Liver (tissue), 9 donors: ENCODE results near the gene FLRT2. TPM values are rescaled to one million over a fixed set of nuclear protein-coding genes. Genes with fewer than 3 reads are reported as not detected.

Source experiments
- DNase-seq: peaks from one replicate; pipeline ENCODE4 v3.0.0-alpha.2; 2017; ENCODE audit warnings: low spot score
- H3K27ac ChIP-seq, 2 donors: one replicate each; pipeline ENCODE4 v1.7.0; 2013; ENCODE audit warnings: inconsistent platforms in 2 of 2, low read length in 2 of 2, control low read depth in 1 of 2, low read depth in 1 of 2, mild to moderate bottlenecking in 1 of 2
- H3K27me3 ChIP-seq, 4 donors: one replicate each; pipeline versions ENCODE4 v1.6.1 to v1.7.0; 2013; ENCODE audit warnings: low read length in 3 of 4, inconsistent platforms in 1 of 4, mild to moderate bottlenecking in 1 of 4, moderate library complexity in 1 of 4; ENCODE audit not compliant: control insufficient read depth in 4 of 4, insufficient read depth in 4 of 4
- H3K36me3 ChIP-seq, 4 donors: one replicate each; pipeline versions ENCODE4 v1.6.1 to v1.7.0; 2013; ENCODE audit warnings: low read length in 3 of 4, mild to moderate bottlenecking in 3 of 4, low read depth in 1 of 4, moderate library complexity in 1 of 4; ENCODE audit not compliant: control insufficient read depth in 4 of 4, insufficient read depth in 3 of 4
- H3K4me1 ChIP-seq, 4 donors: one replicate each; pipeline versions ENCODE4 v1.6.1 to v1.7.0; 2013; ENCODE audit warnings: low read length in 3 of 4, mild to moderate bottlenecking in 3 of 4, moderate library complexity in 1 of 4; ENCODE audit not compliant: control insufficient read depth in 4 of 4, insufficient read depth in 4 of 4
- H3K4me3 ChIP-seq, 3 donors: one replicate each; pipeline versions ENCODE4 v1.6.1 to v1.7.0; 2013; ENCODE audit warnings: low read length in 3 of 3, control low read depth in 1 of 3, low read depth in 1 of 3, mild to moderate bottlenecking in 1 of 3
- H3K9ac ChIP-seq, 2 donors: one replicate each; pipeline ENCODE4 v1.7.0; 2013; ENCODE audit warnings: low read length in 2 of 2, mild to moderate bottlenecking in 2 of 2, moderate library complexity in 2 of 2, control low read depth in 1 of 2, low read depth in 1 of 2
- H3K9me3 ChIP-seq, 4 donors: one replicate each; pipeline versions ENCODE4 v1.6.1 to v1.7.0; 2013; ENCODE audit warnings: low read length in 3 of 4; ENCODE audit not compliant: control insufficient read depth in 4 of 4
- ATF3 ChIP-seq: IDR thresholded peaks from 2 replicates; pipeline ENCODE4 v1.6.1; 2016; ENCODE audit warnings: antibody characterized with exemption
- CTCF ChIP-seq: fragments of 150-350 bp; IDR thresholded peaks from 2 replicates; pipeline ENCODE4 v1.5.1; 2017; ENCODE audit warnings: improper control_type of control experiment, low read depth, low read length; ENCODE audit not compliant: missing input control
- EGR1 ChIP-seq, 2 donors: IDR thresholded peaks; 2 replicates each; pipeline ENCODE4 v1.6.1; 2016 to 2018; ENCODE audit warnings: antibody characterized with exemption in 2 of 2, low read depth in 2 of 2
- FOXA1 ChIP-seq: IDR thresholded peaks from 2 replicates; pipeline ENCODE4 v1.6.1; 2016; ENCODE audit warnings: antibody characterized with exemption
- FOXA2 ChIP-seq: IDR thresholded peaks from 2 replicates; pipeline ENCODE4 v1.6.1; 2016; ENCODE audit warnings: antibody characterized with exemption
- GABPA ChIP-seq, 2 donors: IDR thresholded peaks in 1 of 2; conservative IDR thresholded peaks in 1 of 2; 2 replicates each; pipeline ENCODE4 v1.6.1; 2016; ENCODE audit warnings: antibody characterized with exemption in 2 of 2, mild to moderate bottlenecking in 1 of 2, moderate library complexity in 1 of 2
- HNF4A ChIP-seq, 2 donors: conservative IDR thresholded peaks; 2 replicates each; pipeline ENCODE4 v1.6.1; 2016; ENCODE audit warnings: antibody characterized with exemption in 2 of 2, mild to moderate bottlenecking in 2 of 2
- HNF4G ChIP-seq: IDR thresholded peaks from 2 replicates; pipeline ENCODE4 v1.6.1; 2016; ENCODE audit warnings: antibody characterized with exemption
- JUND ChIP-seq, 2 donors: IDR thresholded peaks; 2 replicates each; pipeline ENCODE4 v1.6.1; 2016; ENCODE audit warnings: antibody characterized with exemption in 2 of 2
- NR2F2 ChIP-seq: IDR thresholded peaks from 2 replicates; pipeline ENCODE4 v1.6.1; 2016; ENCODE audit warnings: antibody characterized with exemption
- RAD21 ChIP-seq, 2 donors: IDR thresholded peaks; 2 replicates each; pipeline ENCODE4 v1.6.1; 2016; ENCODE audit warnings: antibody characterized with exemption in 2 of 2, mild to moderate bottlenecking in 2 of 2
- REST ChIP-seq: IDR thresholded peaks from 2 replicates; pipeline ENCODE4 v1.6.1; 2016; ENCODE audit warnings: antibody characterized with exemption, mild to moderate bottlenecking
- RXRA ChIP-seq, 2 donors: IDR thresholded peaks; 2 replicates each; pipeline ENCODE4 v1.6.1; 2017 to 2018; ENCODE audit warnings: antibody characterized with exemption in 2 of 2, mild to moderate bottlenecking in 1 of 2
- SP1 ChIP-seq: IDR thresholded peaks from 2 replicates; pipeline ENCODE4 v1.6.1; 2018; ENCODE audit warnings: antibody characterized with exemption, mild to moderate bottlenecking
- TAF1 ChIP-seq: conservative IDR thresholded peaks from 2 replicates; pipeline ENCODE4 v1.6.1; 2016; ENCODE audit warnings: antibody characterized with exemption, mild to moderate bottlenecking
- YY1 ChIP-seq: IDR thresholded peaks from 2 replicates; pipeline ENCODE4 v1.6.1; 2016; ENCODE audit warnings: antibody characterized with exemption, mild to moderate bottlenecking
- WGBS: extraction: QIAGEN DNeasy Blood & Tissue Kit; methylation state at CpG from one replicate; pipeline ENCODE4 v1.1.7; 2013; 5-methylcytosine and 5-hydroxymethylcytosine counted together
- polyA plus RNA-seq, 2 donors: library from polyadenylated mRNA; stranded (reverse) in 1 of 2; unstranded in 1 of 2; fragments of 200-250 nt in 1 of 2; fragments of >200 nt in 1 of 2; fragmentation: Nextera tagmentation in 1 of 2; extraction: Ambion mirVana in 1 of 2; gene quantifications; one replicate each; pipeline versions ENCODE4 v1.2.1 to v1.2.3, GENCODE V29; 2013 to 2015
- total RNA-seq, 2 donors: library from RNA; depleted of rRNA; stranded (reverse); fragments of >200 nt; gene quantifications; one replicate each; pipeline ENCODE4 v1.2.3, GENCODE V29; 2014
- TF ChIP-seq, protein P1 (sequence below): IDR thresholded peaks from 2 replicates; pipeline ENCODE4 v1.6.1; 2016; ENCODE audit warnings: antibody characterized with exemption
- TF ChIP-seq, protein P2 (sequence below): IDR thresholded peaks from 2 replicates; pipeline ENCODE4 v1.6.1; 2016; ENCODE audit warnings: antibody characterized with exemption
- donor health status: healthy.
- donor health status: healthy.
- donor health status: healthy.
- donor health status: healthy.
- donor health status: healthy.

Gene FLRT2
- total and polyA plus RNA-seq, 4 donors = 0.90 to 8.2 (median 1.8) TPM

- no peak for DNase-seq
- no peak for TF ChIP-seq REST
- no peak for TF ChIP-seq TAF1
- no peak for TF ChIP-seq HNF4G
- no peak for TF ChIP-seq EGR1 (IDR thresholded peaks at IDR 0.05; ENCODE audit: low read depth in 2 of 2)
- TF ChIP-seq RXRA (IDR thresholded peaks at IDR 0.05) = no peak
- TF ChIP-seq NR2F2 = no peak
- no peak for TF ChIP-seq JUND (IDR thresholded peaks at IDR 0.05)
- TF ChIP-seq SP1 = no peak
- TF ChIP-seq, protein P1, sequence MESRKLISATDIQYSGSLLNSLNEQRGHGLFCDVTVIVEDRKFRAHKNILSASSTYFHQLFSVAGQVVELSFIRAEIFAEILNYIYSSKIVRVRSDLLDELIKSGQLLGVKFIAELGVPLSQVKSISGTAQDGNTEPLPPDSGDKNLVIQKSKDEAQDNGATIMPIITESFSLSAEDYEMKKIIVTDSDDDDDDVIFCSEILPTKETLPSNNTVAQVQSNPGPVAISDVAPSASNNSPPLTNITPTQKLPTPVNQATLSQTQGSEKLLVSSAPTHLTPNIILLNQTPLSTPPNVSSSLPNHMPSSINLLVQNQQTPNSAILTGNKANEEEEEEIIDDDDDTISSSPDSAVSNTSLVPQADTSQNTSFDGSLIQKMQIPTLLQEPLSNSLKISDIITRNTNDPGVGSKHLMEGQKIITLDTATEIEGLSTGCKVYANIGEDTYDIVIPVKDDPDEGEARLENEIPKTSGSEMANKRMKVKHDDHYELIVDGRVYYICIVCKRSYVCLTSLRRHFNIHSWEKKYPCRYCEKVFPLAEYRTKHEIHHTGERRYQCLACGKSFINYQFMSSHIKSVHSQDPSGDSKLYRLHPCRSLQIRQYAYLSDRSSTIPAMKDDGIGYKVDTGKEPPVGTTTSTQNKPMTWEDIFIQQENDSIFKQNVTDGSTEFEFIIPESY = no peak
- no peak for TF ChIP-seq FOXA2
- TF ChIP-seq HNF4A (conservative IDR thresholded peaks at IDR 0.05) = no peak
- TF ChIP-seq YY1 = no peak
- TF ChIP-seq GABPA (IDR thresholded peaks at IDR 0.05 in 1 of 2, conservative IDR thresholded peaks at IDR 0.05 in 1 of 2) = no peak
- no peak for TF ChIP-seq FOXA1
- no peak for TF ChIP-seq CTCF
- TF ChIP-seq, protein P2, sequence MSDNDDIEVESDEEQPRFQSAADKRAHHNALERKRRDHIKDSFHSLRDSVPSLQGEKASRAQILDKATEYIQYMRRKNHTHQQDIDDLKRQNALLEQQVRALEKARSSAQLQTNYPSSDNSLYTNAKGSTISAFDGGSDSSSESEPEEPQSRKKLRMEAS = no peak
- TF ChIP-seq RAD21 (IDR thresholded peaks at IDR 0.05) = no peak
- TF ChIP-seq ATF3 = no peak
- Histone ChIP-seq H3K9ac (no peak overlapping the region), H3K36me3 (no peaks in the 10 kb centered on the region), H3K4me3 (no peak overlapping the region), H3K27me3 (no peaks in the 10 kb centered on the region), H3K9me3 (peaks cover 0 to 1% (median 0%) of the 10 kb centered on the region in 4 donors), H3K27ac (no peak overlapping the region), H3K4me1 (peaks cover 0 to 12% (median 5%) of the 10 kb centered on the region in 4 donors)
- 83% methylated on average over 5 of the region's 5 CpGs for WGBS
Measured at GRCh38 chr14:85583380-85583779, 53.4 kb downstream of the FLRT2 start.
